ENCODE measurements around the gene RHOT2.

DNA sequence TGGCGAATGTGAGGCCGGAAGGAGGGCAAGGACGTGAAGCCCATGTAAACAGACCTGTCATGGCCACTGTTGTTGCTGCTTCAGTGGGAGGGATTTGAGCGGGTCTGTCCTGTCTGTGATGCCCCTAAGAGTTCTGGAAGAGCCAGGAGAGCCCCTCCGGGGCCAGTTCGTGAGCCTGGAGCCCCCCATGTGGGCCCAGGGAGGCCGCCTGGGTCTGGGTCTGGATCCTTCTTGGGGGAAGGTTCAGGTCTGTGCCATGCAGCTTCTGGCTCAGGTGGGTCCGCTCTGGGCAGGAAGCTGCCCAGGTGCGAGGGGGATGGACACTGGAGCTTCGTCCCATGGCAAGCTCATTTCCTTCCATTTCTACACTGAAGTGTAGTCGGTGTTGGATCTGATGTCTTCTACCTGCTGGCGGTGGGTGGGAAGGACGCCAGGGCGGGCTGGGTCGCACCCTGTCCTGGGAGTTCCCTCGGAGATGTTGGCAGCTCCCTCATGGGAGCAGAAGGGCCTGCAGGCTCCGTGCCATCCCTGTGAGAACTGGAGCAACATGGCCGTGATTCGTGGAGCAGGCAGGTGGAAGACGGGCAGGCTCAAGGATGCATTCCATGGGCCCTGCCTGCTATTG lies 48.3 kb upstream of the RHOT2 start:
- TF ChIP-seq, protein P1, sequence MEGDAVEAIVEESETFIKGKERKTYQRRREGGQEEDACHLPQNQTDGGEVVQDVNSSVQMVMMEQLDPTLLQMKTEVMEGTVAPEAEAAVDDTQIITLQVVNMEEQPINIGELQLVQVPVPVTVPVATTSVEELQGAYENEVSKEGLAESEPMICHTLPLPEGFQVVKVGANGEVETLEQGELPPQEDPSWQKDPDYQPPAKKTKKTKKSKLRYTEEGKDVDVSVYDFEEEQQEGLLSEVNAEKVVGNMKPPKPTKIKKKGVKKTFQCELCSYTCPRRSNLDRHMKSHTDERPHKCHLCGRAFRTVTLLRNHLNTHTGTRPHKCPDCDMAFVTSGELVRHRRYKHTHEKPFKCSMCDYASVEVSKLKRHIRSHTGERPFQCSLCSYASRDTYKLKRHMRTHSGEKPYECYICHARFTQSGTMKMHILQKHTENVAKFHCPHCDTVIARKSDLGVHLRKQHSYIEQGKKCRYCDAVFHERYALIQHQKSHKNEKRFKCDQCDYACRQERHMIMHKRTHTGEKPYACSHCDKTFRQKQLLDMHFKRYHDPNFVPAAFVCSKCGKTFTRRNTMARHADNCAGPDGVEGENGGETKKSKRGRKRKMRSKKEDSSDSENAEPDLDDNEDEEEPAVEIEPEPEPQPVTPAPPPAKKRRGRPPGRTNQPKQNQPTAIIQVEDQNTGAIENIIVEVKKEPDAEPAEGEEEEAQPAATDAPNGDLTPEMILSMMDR (conservative IDR thresholded peaks at IDR 0.05), result no peak
- no peak for TF ChIP-seq ZFX (IDR thresholded peaks at IDR 0.05)
